HG03558 (cell line): ENCODE data around the gene CPM.

Experiments
- ATAC-seq: cut with Tn5 transposase; IDR thresholded peaks from one replicate; pipeline ENCODE4 v1.9.1; 2021; ENCODE audit warnings: moderate number of reproducible peaks; ENCODE audit not compliant: unreplicated experiment; ENCODE audit errors: extremely low read depth

Gene CPM

GRCh38 chr12:68932961-68933893 lies at the start of gene CPM:
TSS of gene CPM (minus strand) at chr12:68933171. CDS start at chr12:68932837, 334 bp downstream.
- peak; percentile 83 for ATAC-seq

- ATAC-seq, result no peak
These were observed 48.5 kb upstream of the CPM start for GRCh38 chr12:68981516-68981915.

- no peak for ATAC-seq
These were observed 47.7 kb upstream of the CPM start for GRCh38 chr12:68980476-68981212.

DNA sequence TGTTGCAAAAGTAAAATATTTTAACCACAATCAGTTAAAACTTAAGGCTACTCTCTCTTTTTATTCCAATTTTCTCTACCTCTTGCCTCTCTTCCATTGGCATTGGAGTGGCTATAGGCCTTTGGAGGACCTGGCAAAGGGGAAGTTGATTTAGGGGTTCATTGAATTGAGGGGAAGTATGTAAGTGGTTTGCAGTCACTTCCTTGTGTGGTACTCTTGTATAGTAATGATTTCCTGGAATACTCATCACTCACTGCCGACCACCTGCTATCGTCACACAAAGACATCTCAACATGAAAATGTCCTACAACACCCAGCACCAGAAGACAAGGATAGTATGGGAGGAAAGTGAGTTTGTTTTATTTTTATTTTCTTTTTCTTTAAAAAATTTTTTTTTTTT lies 45.7 kb upstream of the CPM start:
- no peak for ATAC-seq

GRCh38 chr12:68977909-68978610 lies 45.1 kb upstream of the CPM start:
- ATAC-seq, result no peak

DNA sequence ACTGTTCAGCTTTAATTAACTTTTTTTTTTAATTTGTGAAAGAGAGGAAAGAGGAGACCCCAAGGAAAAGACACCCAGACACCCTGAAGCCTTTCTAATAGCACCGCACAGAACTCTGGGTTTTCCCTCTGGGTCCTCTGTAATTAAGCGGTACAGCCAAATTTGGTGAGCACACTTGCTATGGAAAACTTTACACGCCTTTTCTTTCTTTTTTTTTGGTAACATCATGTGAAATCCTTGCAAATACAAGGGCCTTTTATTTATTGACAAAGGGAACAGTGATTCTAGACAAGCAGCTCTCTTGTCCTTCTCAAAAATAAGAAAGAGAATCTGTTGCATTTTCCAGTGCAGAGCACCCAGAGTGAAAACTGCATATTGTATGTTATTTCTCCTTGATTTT lies 44.4 kb upstream of the CPM start:
- ATAC-seq, result no peak

DNA sequence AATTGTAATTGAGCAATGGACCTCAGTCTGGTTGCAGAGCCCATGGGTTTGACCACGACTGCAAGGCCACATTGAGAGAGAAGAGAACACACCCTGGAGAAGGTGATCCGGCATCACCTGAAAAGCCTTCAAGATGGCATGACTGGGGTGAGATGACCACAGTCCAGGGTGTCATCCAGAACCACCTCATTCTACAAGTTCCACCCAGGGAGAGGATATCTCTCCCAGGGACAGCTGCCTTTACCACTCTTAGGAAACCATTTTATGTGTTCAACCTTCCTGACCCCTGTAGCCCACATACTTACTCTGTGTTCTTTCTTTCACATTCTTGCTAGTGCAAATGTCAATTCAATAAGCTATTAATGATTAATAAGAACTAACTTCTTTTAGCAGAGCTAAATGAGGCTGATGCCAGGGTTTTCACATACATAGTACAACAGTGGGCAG lies 43.4 kb upstream of the CPM start:
- ATAC-seq, result no peak

GRCh38 chr12:68975811-68976210 lies 42.8 kb upstream of the CPM start:
- no peak for ATAC-seq

- ATAC-seq, result no peak
These were observed 39.6 kb upstream of the CPM start for GRCh38 chr12:68972595-68972994.

GRCh38 chr12:68971404-68971803 lies 38.4 kb upstream of the CPM start:
- no peak for ATAC-seq

DNA sequence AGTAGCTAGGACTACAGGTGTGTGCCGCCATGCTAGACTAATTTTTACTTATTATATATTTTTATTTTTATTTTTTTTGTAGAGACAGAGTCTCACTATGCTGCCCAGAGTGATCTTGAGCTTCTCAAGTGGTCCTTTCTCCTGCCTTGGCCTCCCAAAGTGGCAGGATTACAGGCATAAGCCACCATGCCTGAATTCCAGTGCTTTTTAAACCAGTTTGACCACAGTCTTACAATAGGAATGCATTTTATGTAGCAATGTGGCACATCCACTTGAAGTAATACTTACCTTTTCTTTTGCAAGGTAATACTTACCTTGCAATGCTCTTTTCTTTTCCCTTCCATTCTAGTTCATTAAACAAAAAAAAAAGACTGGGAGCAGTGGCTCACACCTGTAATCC lies 38.0 kb upstream of the CPM start:
- no peak for ATAC-seq

DNA sequence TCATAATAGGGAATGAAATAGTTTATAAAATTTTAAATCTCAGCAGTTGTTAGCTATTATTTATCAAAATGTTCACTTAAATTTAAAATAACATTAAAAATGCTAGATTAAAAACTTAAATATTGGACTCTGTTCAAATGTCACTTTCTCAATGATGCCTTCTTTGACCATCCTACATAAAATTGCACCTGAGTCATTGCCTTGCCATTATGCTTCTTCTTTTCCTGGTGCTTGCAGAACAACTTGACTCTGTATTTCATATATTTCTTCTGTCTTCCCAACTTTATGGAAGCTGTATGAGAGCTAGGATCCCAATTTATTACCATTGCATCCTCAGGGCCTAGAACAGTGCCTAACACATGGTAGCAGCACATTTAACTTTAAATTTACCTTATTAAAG lies 37.3 kb upstream of the CPM start:
- ATAC-seq, result no peak

DNA sequence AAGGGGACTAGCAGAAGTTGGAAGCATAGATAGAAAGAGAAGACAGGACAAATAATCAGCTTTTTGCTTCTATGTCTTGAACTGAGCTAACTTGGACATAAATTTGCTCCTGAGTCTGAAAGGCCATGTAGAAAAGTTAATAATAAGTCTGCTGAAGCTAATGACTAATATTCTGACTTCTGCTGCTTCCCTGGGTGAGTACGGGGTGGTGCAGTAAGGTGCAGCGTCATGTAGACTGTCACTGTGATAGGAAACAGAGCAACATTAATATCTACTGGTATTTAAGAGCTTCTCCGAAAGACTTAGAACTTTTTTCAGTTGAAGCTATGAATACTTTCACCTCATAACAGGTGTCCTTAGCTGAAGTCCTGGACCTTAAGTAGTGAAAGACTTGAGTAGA lies 34.1 kb upstream of the CPM start:
- no peak for ATAC-seq

- ATAC-seq, result no peak
These were observed 31.1 kb upstream of the CPM start for GRCh38 chr12:68963856-68964745.

DNA sequence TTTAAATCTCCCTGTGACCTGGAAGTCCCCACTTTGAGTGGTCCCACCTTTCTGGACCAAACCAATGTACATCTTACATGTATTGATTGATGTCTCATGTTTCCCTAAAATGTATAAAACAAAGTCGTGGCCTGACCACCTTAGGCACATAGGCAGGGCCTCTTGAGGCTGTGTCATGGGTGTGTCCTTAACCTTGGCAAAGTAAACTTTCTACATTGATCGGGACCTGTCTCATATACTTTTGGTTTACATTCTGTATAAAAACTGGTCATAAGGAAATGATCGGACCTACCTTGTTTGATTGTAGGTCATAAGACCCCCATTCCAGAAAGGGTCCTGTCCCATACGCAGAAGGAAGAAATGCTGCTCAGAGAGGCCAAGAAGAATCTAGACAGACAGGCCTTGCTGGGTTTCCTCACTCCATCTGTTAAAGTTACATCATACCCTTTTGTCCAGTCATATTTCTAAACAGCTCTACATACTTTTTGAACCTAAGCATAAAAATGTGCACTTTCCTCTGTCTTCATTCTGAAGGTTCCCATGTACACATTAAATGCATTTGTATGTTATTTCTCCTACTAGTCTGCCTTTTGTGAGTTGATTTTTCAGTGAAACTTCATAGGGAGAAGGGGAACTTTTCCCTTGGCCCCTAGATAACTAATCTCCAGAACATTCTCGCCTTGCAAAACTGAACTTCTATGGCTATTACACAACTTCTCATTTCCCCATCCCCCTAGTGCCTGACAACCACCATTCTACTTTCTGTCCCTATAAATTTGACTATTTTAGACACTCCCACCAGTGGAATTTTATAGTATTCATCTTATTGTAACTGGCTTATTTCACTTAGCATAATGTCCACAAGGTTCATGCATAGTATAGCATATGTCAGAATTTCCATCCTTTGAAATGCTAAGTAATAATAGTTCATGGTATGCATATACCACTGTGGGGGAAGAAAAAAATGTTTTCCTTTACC lies 30.2 kb upstream of the CPM start:
- ATAC-seq, result no peak

DNA sequence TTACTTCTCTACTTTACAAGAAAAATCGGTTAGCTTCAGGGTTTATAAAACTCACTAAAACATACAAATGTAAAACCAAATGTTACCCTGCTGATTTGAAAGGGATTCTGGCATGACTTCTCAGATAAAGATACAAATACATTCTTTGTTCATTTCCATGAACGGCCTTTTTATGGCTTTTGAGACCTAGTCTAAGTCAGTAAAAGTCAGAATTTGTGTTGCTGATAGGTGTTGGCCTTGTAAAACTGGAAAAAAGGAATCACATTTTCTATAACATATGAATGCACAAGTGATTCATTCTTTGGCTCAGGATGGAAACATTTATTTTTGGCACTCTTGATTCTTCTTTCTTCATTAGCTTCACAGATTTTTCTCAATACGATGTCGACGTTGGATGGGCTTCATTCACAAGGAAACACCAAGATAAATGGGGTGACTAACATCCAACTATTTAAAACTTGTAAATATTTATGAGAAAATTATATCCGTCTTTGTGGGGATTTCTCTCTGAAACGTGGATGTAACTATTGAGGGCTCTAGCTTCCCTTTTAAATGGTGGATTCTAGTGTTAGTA lies 27.0 kb upstream of the CPM start:
- no peak for ATAC-seq

DNA sequence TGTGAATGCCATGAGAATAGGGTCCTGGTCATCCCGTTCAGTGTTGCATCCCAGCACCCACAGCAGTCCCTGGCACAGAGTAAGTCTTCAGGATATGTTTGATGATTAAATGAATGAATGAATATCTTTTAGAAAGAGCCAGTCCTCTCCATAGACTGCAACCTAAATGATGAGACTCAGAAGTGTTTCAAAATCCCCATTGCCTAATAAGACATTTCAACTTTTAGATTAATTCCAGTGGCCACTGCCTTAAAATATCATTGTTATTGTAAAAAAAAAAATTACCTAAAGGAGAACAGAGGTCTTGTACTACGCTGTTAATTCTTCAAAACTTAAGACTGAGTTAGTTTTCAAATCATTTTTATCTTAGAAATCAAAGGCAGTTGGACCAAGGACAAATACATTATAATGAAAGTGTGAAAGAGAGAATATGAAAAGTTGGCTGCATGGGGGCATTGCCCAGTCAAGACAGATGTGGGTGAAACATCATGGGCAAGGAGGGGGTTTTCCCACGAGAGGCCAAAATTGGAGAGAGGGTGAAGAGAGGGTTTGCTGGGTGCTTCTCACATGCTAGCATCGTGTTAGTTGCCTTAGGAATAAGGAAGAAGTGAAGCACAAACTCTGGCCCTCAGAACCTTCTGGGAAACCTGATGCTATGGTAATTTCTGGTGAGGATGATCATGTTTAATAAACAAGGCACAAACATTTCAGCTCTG lies 26.3 kb upstream of the CPM start:
- no peak for ATAC-seq

DNA sequence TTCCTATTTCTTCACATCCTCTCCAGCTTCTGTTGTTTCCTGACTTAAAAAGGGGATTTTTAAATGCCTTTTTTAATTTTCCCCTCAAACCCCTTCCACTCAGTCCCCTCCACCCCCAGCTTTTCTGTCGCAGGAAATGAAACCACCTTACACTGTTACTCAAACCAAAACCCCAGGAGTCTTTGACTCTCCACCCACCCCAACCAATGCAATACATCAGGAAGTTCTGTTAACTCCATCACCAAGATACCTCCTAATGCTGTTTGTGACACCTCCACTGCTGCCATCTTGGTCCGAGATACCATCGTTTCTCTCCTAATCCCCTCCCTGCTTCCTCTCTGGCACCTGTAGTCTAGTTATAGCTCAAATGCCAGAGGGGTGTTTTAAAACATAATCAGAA lies 25.4 kb upstream of the CPM start:
- peak; percentile 93 for ATAC-seq
